ENCODE results near the gene NAAA.

The NAAA gene

GRCh38 chr4:75950213-75950815 is 9.5 kb upstream of the NAAA start:
- ATAC-seq, result no peak
- no peak for TF ChIP-seq ZFP30 (CRISPR knock-in tag; IDR thresholded peaks at IDR 0.05)
- no peak for TF ChIP-seq ZC3H10 (CRISPR knock-in tag; IDR thresholded peaks at IDR 0.05)
- TF ChIP-seq PPARA (CRISPR knock-in tag; IDR thresholded peaks at IDR 0.05; ENCODE audit: borderline replicate concordance), result no peak
- TF ChIP-seq ZFP3 (CRISPR knock-in tag; IDR thresholded peaks at IDR 0.05), result no peak
- TF ChIP-seq ZNF565 (CRISPR knock-in tag; conservative IDR thresholded peaks at IDR 0.05; ENCODE audit: low read depth), result no peak
- no peak for TF ChIP-seq TOX (CRISPR knock-in tag; IDR thresholded peaks at IDR 0.05; ENCODE audit: borderline replicate concordance)
- TF ChIP-seq, protein P1, sequence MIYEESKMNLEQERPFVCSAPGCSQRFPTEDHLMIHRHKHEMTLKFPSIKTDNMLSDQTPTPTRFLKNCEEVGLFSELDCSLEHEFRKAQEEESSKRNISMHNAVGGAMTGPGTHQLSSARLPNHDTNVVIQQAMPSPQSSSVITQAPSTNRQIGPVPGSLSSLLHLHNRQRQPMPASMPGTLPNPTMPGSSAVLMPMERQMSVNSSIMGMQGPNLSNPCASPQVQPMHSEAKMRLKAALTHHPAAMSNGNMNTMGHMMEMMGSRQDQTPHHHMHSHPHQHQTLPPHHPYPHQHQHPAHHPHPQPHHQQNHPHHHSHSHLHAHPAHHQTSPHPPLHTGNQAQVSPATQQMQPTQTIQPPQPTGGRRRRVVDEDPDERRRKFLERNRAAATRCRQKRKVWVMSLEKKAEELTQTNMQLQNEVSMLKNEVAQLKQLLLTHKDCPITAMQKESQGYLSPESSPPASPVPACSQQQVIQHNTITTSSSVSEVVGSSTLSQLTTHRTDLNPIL (CRISPR knock-in tag; IDR thresholded peaks at IDR 0.05; ENCODE audit: low read depth), result no peak
- TF ChIP-seq ISL1 (CRISPR knock-in tag; IDR thresholded peaks at IDR 0.05), result no peak
- TF ChIP-seq ESRRG (CRISPR knock-in tag; IDR thresholded peaks at IDR 0.05), result no peak
- no peak for TF ChIP-seq ARNTL (CRISPR knock-in tag; IDR thresholded peaks at IDR 0.05; ENCODE audit: borderline replicate concordance, low read depth)
- no peak for TF ChIP-seq ZNF70 (CRISPR knock-in tag; IDR thresholded peaks at IDR 0.05)
- no peak for TF ChIP-seq TSHZ2 (CRISPR knock-in tag; IDR thresholded peaks at IDR 0.05)
- TF ChIP-seq RARB (CRISPR knock-in tag; IDR thresholded peaks at IDR 0.05), result no peak
- no peak for TF ChIP-seq POU6F1 (CRISPR knock-in tag; IDR thresholded peaks at IDR 0.05; ENCODE audit: borderline replicate concordance, low read depth)
- TF ChIP-seq ZNF8 (CRISPR knock-in tag; IDR thresholded peaks at IDR 0.05), result no peak
- TF ChIP-seq OSR1 (CRISPR knock-in tag; IDR thresholded peaks at IDR 0.05), result no peak
- TF ChIP-seq TCF4 (CRISPR knock-in tag; IDR thresholded peaks at IDR 0.05; ENCODE audit: borderline replicate concordance), result no peak

DNA sequence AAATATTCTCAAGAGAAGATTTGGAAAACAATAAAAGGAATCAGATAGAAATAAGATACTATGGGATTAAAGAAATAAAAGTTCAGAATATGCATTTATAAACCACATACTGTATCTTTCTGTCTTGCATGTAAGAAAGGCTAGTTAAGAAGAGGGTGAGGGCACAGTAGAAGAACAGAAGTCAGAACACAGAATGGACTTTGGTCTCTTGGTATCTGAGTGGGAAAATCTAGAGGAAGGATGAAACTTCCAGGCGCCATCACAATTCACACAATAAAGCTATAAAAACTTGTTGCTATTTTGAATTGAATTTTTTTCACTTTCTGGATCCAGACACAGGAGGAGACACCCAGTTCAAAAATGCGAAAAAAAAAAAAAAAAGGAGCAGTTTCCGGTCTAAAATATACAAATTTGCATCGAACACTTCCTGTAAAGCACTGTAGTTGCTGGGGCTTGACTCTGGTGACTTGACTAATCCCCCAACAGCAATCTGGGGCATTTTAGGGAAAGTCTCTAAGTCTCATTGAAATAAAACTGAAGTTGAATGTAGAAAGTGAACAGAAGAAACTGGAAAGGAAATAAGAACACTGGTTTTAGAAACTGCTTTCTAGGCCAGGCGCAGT is 8.1 kb upstream of the NAAA start:
- ATAC-seq, result no peak
- TF ChIP-seq TSHZ2 (CRISPR knock-in tag; IDR thresholded peaks at IDR 0.05) (no peak), ZNF8 (CRISPR knock-in tag; IDR thresholded peaks at IDR 0.05) (no peak), TCF4 (CRISPR knock-in tag; IDR thresholded peaks at IDR 0.05; ENCODE audit: borderline replicate concordance) (no peak), ARNTL (CRISPR knock-in tag; IDR thresholded peaks at IDR 0.05; ENCODE audit: borderline replicate concordance, low read depth) (no peak), ZNF70 (CRISPR knock-in tag; IDR thresholded peaks at IDR 0.05) (no peak), ZFP3 (CRISPR knock-in tag; IDR thresholded peaks at IDR 0.05) (no peak), RARB (CRISPR knock-in tag; IDR thresholded peaks at IDR 0.05) (no peak), PATZ1 (CRISPR knock-in tag; IDR thresholded peaks at IDR 0.05; ENCODE audit: borderline replicate concordance) (no peak), POU6F1 (CRISPR knock-in tag; IDR thresholded peaks at IDR 0.05; ENCODE audit: borderline replicate concordance, low read depth) (no peak), OSR1 (CRISPR knock-in tag; IDR thresholded peaks at IDR 0.05) (no peak)
- TF ChIP-seq, protein P2, sequence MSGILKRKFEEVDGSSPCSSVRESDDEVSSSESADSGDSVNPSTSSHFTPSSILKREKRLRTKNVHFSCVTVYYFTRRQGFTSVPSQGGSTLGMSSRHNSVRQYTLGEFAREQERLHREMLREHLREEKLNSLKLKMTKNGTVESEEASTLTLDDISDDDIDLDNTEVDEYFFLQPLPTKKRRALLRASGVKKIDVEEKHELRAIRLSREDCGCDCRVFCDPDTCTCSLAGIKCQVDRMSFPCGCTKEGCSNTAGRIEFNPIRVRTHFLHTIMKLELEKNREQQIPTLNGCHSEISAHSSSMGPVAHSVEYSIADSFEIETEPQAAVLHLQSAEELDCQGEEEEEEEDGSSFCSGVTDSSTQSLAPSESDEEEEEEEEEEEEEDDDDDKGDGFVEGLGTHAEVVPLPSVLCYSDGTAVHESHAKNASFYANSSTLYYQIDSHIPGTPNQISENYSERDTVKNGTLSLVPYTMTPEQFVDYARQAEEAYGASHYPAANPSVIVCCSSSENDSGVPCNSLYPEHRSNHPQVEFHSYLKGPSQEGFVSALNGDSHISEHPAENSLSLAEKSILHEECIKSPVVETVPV (CRISPR knock-in tag; IDR thresholded peaks at IDR 0.05), result no peak
